Measurements from ENCODE around the gene MLKL.
"Not testable (repeated sequence)": the region's sequence is repeated elsewhere in the genome, so short reads cannot be mapped to it uniquely, and the experiment has no call there.

Gene MLKL

DNA sequence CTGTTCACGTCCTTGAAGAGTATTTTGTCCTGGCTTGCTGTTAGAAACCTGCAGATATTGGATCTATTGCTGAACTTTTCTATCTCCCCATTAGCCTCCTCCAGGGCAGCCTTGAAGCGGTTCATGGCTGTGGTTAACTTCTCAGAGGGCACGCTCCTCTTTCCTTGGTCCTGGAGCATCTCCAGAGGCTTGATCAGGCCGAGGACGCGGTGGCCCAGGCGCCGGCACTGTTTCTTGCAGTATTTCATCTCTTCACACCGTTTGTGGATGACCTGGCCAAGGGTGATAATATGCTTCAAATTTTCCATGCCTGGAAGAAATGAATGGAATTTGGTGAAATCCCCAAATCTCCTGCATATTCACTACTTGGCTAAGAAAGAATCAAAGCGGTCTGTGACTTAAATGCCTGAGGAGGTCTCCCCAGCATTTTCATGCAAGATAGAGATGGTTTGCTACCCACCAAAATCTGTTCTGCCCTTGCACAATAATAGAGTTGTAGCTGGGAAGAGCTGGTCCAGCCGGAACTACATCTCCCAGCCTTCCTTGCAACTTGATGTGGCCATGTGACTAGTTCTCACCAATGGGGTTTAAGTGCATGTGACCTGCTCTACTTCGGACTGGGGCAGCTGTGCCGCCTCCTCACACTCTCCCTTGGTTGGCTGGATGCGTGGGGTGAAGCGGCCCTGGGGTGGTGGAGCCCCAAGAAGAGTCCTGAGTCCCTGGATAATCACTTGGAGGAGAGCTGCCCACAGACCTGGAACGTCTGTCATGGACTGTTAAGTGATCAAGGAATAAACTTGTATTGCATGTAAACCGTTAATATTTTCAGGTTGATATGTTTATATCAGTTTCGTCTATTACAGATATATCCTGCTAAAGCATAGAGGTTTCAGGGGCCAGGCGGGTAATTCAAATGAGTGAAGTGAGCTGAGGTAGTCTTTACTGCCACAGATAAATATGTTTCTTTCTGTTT is 4.9 kb downstream of the MLKL start:
- peak; percentile 81 for DNase-seq

DNA sequence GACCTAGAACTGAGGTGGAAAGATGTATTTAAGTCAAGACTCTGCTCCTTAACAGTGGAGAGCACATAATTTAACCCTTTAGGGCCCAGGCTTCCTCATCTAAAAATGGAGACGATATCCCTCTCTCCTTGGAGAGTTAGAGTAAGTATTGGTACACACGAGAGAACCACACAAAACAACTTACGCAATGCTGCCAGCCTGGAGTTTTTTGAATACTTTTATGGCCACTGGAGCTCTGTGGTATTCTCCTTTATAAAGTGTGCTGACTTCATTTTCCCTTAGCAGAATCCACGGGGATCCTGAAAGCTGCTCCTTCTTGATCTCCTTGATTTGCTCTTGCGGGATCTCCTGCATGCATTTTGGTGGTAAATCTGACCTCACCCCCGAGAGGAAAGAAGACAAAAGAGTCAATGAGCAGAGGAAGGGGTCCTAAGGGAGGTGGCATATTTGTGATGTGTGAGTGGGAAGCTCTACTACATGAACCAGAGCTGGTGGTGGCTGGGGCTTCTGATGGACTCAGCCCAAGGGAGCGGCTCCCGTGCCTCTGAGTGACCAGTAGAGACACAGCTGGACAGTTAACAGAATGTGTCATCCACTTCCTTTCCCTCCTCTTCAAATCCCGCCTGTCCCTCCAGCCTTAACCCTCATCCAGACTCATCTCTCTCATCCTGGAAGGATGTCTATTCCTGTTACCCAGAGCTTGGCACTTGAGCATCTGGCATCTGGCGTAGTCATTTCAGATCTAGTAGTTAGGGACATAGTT is 9.4 kb downstream of the MLKL start:
- no peak for DNase-seq

DNA sequence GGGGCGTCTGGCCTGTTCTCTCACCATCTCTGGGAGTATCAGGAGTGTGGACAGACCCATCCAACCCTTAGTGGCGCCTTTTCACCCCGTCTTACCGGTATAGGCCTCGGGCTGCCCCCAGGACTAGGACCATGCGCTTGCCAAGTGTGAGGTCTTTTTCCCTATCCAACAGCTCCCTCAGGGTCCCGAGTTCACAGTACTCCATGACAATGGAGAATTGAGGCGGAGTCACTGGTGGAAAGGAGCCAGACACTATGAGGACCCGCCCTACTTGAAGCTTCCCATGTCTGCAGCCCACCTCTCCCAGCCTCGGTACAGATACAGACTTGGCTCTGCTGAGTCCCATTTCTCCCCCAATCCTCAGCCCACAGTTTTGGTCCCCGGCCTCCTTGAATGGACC is 18.1 kb downstream of the MLKL start:
- no peak for DNase-seq

GRCh38 chr16:74680681-74681080 is 20.0 kb downstream of the MLKL start:
- DNase-seq: no peak

- DNase-seq: no peak
Measured at GRCh38 chr16:74679983-74680382, 20.7 kb downstream of the MLKL start.

- no peak for DNase-seq
Measured at GRCh38 chr16:74677868-74678267, 22.8 kb downstream of the MLKL start.

GRCh38 chr16:74673876-74674275 is 26.8 kb downstream of the MLKL start:
- DNase-seq: no peak

- DNase-seq: not testable (repeated sequence)
Measured at GRCh38 chr16:74668877-74669276, 31.8 kb downstream of the MLKL start.

DNA sequence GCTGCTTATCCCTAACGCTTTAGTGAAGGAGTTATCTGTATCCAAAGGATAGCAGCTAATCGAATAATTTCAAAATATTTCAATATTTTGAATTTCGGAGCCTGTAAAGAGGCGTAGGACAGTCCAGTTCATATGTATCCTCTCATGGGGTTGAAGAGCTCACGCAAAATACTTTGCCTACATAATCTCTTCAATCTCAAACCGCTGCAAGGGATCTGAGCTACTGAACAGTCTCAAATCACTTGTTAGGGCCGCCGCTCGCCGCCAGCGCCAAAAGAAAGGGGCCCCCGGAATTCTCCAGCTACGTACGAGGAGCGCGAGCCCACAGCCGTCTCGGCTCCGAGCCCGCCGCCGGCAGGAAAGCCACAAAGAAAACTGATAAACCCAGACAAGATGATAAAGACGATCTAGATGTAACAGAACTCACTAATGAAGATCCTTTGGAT is 33.4 kb downstream of the MLKL start:
- DNase-seq: peak; percentile 75

DNA sequence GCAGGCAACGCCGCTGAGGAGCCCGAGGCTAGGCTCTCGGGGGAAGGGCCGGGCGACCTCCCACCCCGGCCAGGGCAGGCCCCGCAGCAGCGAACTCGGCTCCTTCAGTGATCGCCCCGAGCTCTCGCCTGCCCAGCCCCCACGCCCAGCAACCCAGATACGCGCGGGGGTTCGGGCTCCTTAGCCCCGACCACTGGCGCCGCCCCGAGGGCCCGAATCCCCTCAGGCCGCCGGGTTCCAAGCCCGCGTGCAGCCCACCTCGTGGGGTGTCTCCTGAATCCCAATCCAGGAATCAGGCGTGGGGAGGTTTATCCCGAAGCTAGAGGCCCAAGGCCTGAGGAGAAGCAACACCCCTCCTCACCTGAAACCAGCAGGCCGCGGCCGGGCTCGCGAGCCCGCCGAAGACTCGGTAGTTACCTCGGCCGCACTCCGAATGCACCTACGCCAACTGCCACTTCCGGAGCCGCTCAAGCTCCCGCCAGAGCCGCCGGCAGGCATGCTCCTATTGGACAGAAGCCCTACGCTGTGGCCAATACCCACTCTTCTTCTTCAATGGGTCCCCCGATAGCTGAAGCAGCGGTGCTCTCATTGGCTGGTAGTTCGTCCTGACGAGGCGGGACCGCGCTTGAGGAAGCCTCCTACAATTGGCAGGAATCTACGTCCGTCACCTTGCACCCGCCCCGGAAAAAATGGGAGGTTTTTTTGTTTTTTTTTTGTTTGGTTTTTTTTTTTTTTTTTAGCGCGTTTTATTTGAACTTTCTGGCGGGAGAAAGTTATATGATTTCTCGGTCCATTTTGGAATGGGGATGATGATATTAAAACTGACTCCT is 34.0 kb downstream of the MLKL start, which contains the start of gene RFWD3:
Gene RFWD3, minus strand, starts transcription at position 453 of the 830 bp plus-strand sequence. CDS start 5,428 bp downstream, outside the sequence.
- peak; percentile 98 for DNase-seq

DNA sequence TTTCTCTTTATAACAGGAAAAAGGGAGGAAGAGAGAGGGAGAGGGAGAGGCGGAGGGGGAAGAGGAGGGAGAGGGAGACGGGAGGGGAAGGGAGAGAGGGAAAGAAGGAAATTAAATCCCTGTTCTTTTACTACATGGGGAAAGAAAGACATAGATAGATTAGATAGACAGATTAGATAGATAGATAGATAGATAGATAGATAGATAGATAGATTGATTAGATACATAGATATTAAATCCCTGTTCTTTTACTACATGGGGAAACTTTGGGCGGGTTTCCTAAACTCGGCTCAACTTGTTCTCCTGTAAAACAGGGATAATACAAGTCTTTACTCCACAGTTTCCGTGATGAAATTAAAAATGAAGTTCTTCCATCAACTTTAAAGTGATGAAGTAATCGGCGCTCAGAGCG is 34.6 kb downstream of the MLKL start:
- no peak for DNase-seq

- DNase-seq: no peak
Measured at GRCh38 chr16:74661064-74661463, 39.6 kb downstream of the MLKL start.

GRCh38 chr16:74660383-74660782 is 40.3 kb downstream of the MLKL start:
- DNase-seq: no peak

DNA sequence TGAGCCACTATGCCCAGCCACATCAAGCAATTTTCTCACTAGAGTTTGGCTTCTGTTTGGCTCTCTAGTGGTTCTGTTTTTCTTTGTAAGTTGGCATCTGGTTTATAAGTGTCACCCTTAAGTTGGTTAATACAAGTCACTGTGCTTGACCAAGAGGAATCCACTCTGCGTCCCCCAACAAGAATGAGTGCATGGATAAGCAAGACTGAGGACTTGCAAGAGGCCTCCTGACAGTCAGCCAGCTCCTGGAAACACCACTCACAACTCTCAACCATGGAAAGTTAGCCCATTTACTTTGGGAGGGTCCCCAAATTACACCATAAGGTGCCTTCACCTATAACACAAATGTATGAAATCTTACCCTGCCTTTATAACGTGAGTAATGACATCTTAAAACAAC is 41.6 kb downstream of the MLKL start:
- DNase-seq: no peak

GRCh38 chr16:74657870-74658642 is 42.6 kb downstream of the MLKL start:
- no peak for DNase-seq

DNA sequence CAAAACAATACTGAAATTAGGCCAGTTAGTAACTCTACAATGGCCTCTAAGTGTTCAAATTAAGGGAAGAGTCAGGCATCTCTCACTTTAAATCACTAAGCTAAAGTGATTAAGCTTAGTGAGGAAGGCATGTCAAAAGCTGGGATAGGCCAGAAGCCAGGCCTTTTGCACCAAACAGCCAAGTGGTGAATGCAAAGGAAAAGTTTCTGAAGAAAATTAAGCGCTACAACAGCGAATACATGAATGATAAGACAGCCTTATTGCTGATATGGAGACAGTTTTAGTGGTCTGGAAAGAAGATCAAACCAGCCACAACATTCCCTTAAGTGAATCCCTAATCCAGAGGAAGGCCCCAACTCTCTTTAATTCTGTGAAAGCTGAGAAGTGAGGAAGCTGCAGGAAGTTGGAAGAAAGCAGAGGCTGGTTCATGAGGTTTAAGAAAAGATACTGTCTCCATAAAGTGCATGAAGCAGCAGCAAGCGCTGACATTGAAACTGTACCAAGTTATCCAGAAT is 46.1 kb downstream of the MLKL start:
- no peak for DNase-seq

GRCh38 chr16:74652883-74653282 is 47.8 kb downstream of the MLKL start:
- not testable (repeated sequence) for DNase-seq

- no peak for DNase-seq
Measured at GRCh38 chr16:74652249-74652648, 48.4 kb downstream of the MLKL start.

- DNase-seq: no peak
Measured at GRCh38 chr16:74651841-74652240, 48.8 kb downstream of the MLKL start.

GRCh38 chr16:74650966-74651567 is 49.6 kb downstream of the MLKL start:
- no peak for DNase-seq

DNA sequence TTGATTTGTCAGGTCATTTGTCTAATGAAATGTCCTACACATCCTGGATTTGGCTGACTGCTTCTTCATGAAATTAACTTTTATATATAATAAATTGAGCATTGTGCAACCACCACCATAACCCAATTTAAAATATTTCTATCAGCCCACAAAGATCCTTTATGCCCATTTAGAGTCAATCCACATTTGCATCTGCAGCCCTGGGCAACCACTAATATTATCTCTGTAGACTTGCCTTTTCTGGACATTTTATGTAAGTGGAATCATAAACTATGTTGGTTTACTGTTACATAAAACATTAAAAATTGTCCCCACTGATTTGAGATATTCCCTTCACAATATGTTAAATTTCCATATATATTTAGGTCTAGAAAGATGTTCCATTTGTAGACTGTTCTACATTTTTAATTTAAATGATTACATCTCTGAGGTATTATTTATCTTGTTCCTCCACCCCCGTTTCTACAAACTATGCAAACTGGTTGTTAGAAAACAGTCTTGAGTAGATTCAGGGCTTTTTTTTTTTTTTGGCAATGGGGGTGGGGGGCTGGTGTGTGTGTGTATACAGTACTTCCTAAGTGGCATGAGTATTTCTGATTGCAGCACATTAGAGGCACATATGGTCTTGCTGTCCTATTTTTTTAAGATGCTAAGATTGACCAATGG is 50.7 kb downstream of the MLKL start:
- no peak for DNase-seq

Data from activated effector memory CD4-positive, alpha-beta T cell treated with anti-CD3 and anti-CD28 coated beads, Interleukin-2, amount 50 U/mL, for 16 hours (primary cell).